ENCODE results near the gene IL13RA2. TPM values are rescaled to one million over a fixed set of nuclear protein-coding genes. Genes with fewer than 3 reads are reported as not detected.

The IL13RA2 gene
- total RNA-seq, 1 experiment from 2014 or later, result 0.28 TPM

- Histone ChIP-seq H3K4me1 (ENCODE audit: insufficient read depth, low read length, poor library complexity, severe bottlenecking) (no peaks in the 10 kb centered on the region), H3K9me3 (ENCODE audit: low read depth, low read length, poor library complexity, severe bottlenecking) (no peaks in the 10 kb centered on the region), H3K27me3 (replicated peaks; ENCODE audit: insufficient read depth, low read depth, low read length, poor library complexity) (no peaks in the 10 kb centered on the region), H3K36me3 (ENCODE audit: insufficient read depth, low read length, poor library complexity, severe bottlenecking) (no peaks in the 10 kb centered on the region), H3K4me3 (ENCODE audit: low read depth, low read length, poor library complexity, severe bottlenecking) (no peak overlapping the region), H3K27ac (ENCODE audit: low read depth, low read length, poor library complexity, severe bottlenecking) (no peak overlapping the region)
- intact Hi-C loops (cut with micrococcal nuclease; ENCODE audit: unreplicated experiment), result no loop called here
- CTCF ChIA-PET, result no interaction called here
- DNase-seq (ENCODE audit: low spot score), result no peak
- BruUV-seq (replicated peaks), result no TSS peak
- POLR2A ChIA-PET (ENCODE audit: low non-redundant PET), result interaction anchor here (0.6 kb wide), 1 partner anchor 512 kb away, joined by 5 read pairs; no protein-coding TSS in a partner anchor
- TF ChIP-seq CTCF (conservative IDR thresholded peaks at IDR 0.05; ENCODE audit: low read depth, low read length) (no peak), EZH2 (IDR thresholded peaks at IDR 0.05; ENCODE audit: borderline replicate concordance, low read depth, low read length, poor library complexity, severe bottlenecking) (no peak)
Observed at GRCh38 chrX:115030625-115031024, 13.2 kb upstream of the IL13RA2 start.

- no peak overlapping the region for H3K4me3 ChIP-seq (ENCODE audit: low read depth, low read length, poor library complexity, severe bottlenecking)
- no peaks in the 10 kb centered on the region for H3K4me1 ChIP-seq (ENCODE audit: insufficient read depth, low read length, poor library complexity, severe bottlenecking)
- CTCF ChIA-PET, result no interaction called here
- H3K36me3 ChIP-seq (ENCODE audit: insufficient read depth, low read length, poor library complexity, severe bottlenecking), result no peaks in the 10 kb centered on the region
- no peaks in the 10 kb centered on the region for H3K27me3 ChIP-seq (replicated peaks; ENCODE audit: insufficient read depth, low read depth, low read length, poor library complexity)
- POLR2A ChIA-PET (ENCODE audit: low non-redundant PET), result no interaction called here
- no TSS peak for BruUV-seq (replicated peaks)
- H3K27ac ChIP-seq (ENCODE audit: low read depth, low read length, poor library complexity, severe bottlenecking), result no peak overlapping the region
- no peaks in the 10 kb centered on the region for H3K9me3 ChIP-seq (ENCODE audit: low read depth, low read length, poor library complexity, severe bottlenecking)
- intact Hi-C loops (cut with micrococcal nuclease; ENCODE audit: unreplicated experiment), result no loop called here
- no peak for DNase-seq (ENCODE audit: low spot score)
- TF ChIP-seq CTCF (conservative IDR thresholded peaks at IDR 0.05; ENCODE audit: low read depth, low read length) (no peak), EZH2 (IDR thresholded peaks at IDR 0.05; ENCODE audit: borderline replicate concordance, low read depth, low read length, poor library complexity, severe bottlenecking) (no peak)
Observed at GRCh38 chrX:115029869-115030570, 12.6 kb upstream of the IL13RA2 start.

- TF ChIP-seq CTCF (conservative IDR thresholded peaks at IDR 0.05; ENCODE audit: low read depth, low read length) (no peak), EZH2 (IDR thresholded peaks at IDR 0.05; ENCODE audit: borderline replicate concordance, low read depth, low read length, poor library complexity, severe bottlenecking) (no peak)
- intact Hi-C loops (cut with micrococcal nuclease; ENCODE audit: unreplicated experiment), result no loop called here
- CTCF ChIA-PET, result no interaction called here
- BruUV-seq (replicated peaks), result no TSS peak
- DNase-seq (ENCODE audit: low spot score), result no peak
- Histone ChIP-seq H3K9me3 (ENCODE audit: low read depth, low read length, poor library complexity, severe bottlenecking) (no peaks in the 10 kb centered on the region), H3K36me3 (ENCODE audit: insufficient read depth, low read length, poor library complexity, severe bottlenecking) (no peaks in the 10 kb centered on the region), H3K4me3 (ENCODE audit: low read depth, low read length, poor library complexity, severe bottlenecking) (no peak overlapping the region), H3K27me3 (replicated peaks; ENCODE audit: insufficient read depth, low read depth, low read length, poor library complexity) (no peaks in the 10 kb centered on the region), H3K4me1 (ENCODE audit: insufficient read depth, low read length, poor library complexity, severe bottlenecking) (no peaks in the 10 kb centered on the region), H3K27ac (ENCODE audit: low read depth, low read length, poor library complexity, severe bottlenecking) (no peak overlapping the region)
- POLR2A ChIA-PET (ENCODE audit: low non-redundant PET), result no interaction called here
Observed at GRCh38 chrX:115029440-115029839, 12.0 kb upstream of the IL13RA2 start.
